GM12878 (cell line): ENCODE measurements around the gene CENPX. TPM values are rescaled to one million over a fixed set of nuclear protein-coding genes. Genes with fewer than 3 reads are reported as not detected.

Source experiments
- ATAC-seq: fragments of 200-7000 bp; cut with Tn5 transposase; 3 replicates; pipeline ENCODE4 v1.9.1; 2020; ENCODE audit warnings: mild to moderate bottlenecking, moderate library complexity
- BruUV-seq: library from RNA; stranded (reverse); fragments of 400-500 nt; replicated peaks from 2 replicates; lab custom pipeline; 2021; lab: Mats Ljungman, UMichigan
- CTCF ChIA-PET: fragments of 300-600 bp; sonication (Branson Sonifier 250); formaldehyde crosslinking; extraction: SDS; loops from one replicate; lab custom pipeline; 2021; ENCODE audit warnings: inconsistent platforms; lab: Yijun Ruan, JAX
- POLR2A ChIA-PET: fragments of 350-600 bp; formaldehyde crosslinking; extraction: SDS; loops from one replicate; lab custom pipeline; 2021; ENCODE audit warnings: inconsistent platforms; lab: Charles Lee
- RAD21 ChIA-PET: fragments of 300-600 bp; sonication (Branson Sonifier 250); formaldehyde crosslinking; loops from one replicate; lab custom pipeline; 2023; ENCODE audit warnings: antibody characterized with exemption; ENCODE audit not compliant: unreplicated experiment; lab: Charles Lee
- SMC1A ChIA-PET: fragments of 300-600 bp; sonication (Branson Sonifier 250); formaldehyde crosslinking; loops from one replicate; lab custom pipeline; 2023; ENCODE audit not compliant: unreplicated experiment, uncharacterized antibody; lab: Charles Lee
- DNase-seq: peaks from one replicate; pipeline ENCODE4 v3.0.0-alpha.2; 2011; ENCODE audit warnings: low read depth, low spot score
- FAIRE-seq: peaks from 3 replicates; lab custom pipeline; 2011; peaks lifted over from hg19 to GRCh38; lab: Jason Lieb, UNC
- H2AFZ ChIP-seq: 2 replicates; pipeline ENCODE4 v1.6.0; 2011; ENCODE audit warnings: low read depth, low read length, control low read depth; ENCODE audit not compliant: control insufficient read depth
- H3K27ac ChIP-seq: 2 replicates; pipeline ENCODE4 v1.5.1; 2011; ENCODE audit warnings: control low read depth; ENCODE audit not compliant: control insufficient read depth, insufficient read depth
- H3K27me3 ChIP-seq, 2 experiments: replicated peaks in 1 of 2; 2 replicates each; pipeline versions ENCODE4 v1.6.0 to v1.6.1; 2011; ENCODE audit warnings: low read length in 1 of 2; ENCODE audit not compliant: control insufficient read depth in 2 of 2, insufficient read depth in 2 of 2
- H3K36me3 ChIP-seq, 2 experiments: 2 replicates each; pipeline ENCODE4 v1.5.1; 2011; ENCODE audit warnings: low read length in 1 of 2; ENCODE audit not compliant: control insufficient read depth in 2 of 2, insufficient read depth in 2 of 2
- H3K4me1 ChIP-seq: 2 replicates; pipeline ENCODE4 v1.6.1; 2011; ENCODE audit warnings: mild to moderate bottlenecking, low read length, moderate library complexity, mixed read lengths; ENCODE audit not compliant: control insufficient read depth, insufficient read depth
- H3K4me2 ChIP-seq: 2 replicates; pipeline ENCODE4 v1.6.0; 2011; ENCODE audit warnings: control low read depth; ENCODE audit not compliant: control insufficient read depth, insufficient read depth
- H3K4me3 ChIP-seq: fragments of 200-600 bp; sonication (generic); 2 replicates; pipeline ENCODE4 v1.5.1; 2016
- H3K79me2 ChIP-seq: 2 replicates; pipeline ENCODE4 v1.6.0; 2011; ENCODE audit warnings: low read length; ENCODE audit not compliant: control insufficient read depth, insufficient read depth
- H3K9ac ChIP-seq: 2 replicates; pipeline ENCODE4 v1.8.0; 2011; ENCODE audit warnings: low read length, control low read depth, mixed read lengths; ENCODE audit not compliant: control insufficient read depth, insufficient read depth
- H3K9me3 ChIP-seq: replicated peaks from 3 replicates; pipeline ENCODE4 v1.5.1; 2011; ENCODE audit warnings: mild to moderate bottlenecking, low read length; ENCODE audit not compliant: control insufficient read depth, insufficient read depth
- H4K20me1 ChIP-seq: 2 replicates; pipeline ENCODE4 v1.6.0; 2011; ENCODE audit not compliant: control insufficient read depth, insufficient read depth
- BHLHE40 ChIP-seq, 2 experiments: fragments of 450-650 bp in 1 of 2; IDR thresholded peaks; 2 replicates each; pipeline ENCODE4 v1.6.1; 2011 to 2017; ENCODE audit warnings: low read depth in 2 of 2, borderline replicate concordance in 1 of 2, improper control_type of control experiment in 1 of 2, low read length in 1 of 2, mild to moderate bottlenecking in 1 of 2
- CREB1 ChIP-seq: IDR thresholded peaks from 2 replicates; pipeline ENCODE4 v1.6.1; 2012; ENCODE audit warnings: low read depth, mild to moderate bottlenecking, inconsistent platforms
- EGR1 ChIP-seq, 2 experiments: IDR thresholded peaks; 1 replicate in 1 of 2; 2 replicates in 1 of 2; pipeline ENCODE4 v1.6.1; 2011 to 2012; ENCODE audit warnings: low read depth in 2 of 2, low read length in 2 of 2, borderline replicate concordance in 1 of 2, mild to moderate bottlenecking in 1 of 2, moderate library complexity in 1 of 2
- ESRRA ChIP-seq: IDR thresholded peaks from 2 replicates; pipeline ENCODE4 v1.6.1; 2012; ENCODE audit warnings: mild to moderate bottlenecking, low read length, improper control_type of control experiment
- HDAC6 ChIP-seq: fragments of 200-600 bp; sonication (generic); IDR thresholded peaks from one replicate; pipeline ENCODE4 v1.8.0; 2017; ENCODE audit warnings: antibody characterized with exemption; ENCODE audit not compliant: unreplicated experiment
- IKZF1 ChIP-seq: fragments of 450-650 bp; conservative IDR thresholded peaks from 2 replicates; pipeline ENCODE4 v1.6.1; 2017; ENCODE audit warnings: antibody characterized with exemption, mild to moderate bottlenecking
- KLF5 ChIP-seq: fragments of 450-650 bp; IDR thresholded peaks from 2 replicates; pipeline ENCODE4 v1.6.1; 2014; ENCODE audit warnings: mild to moderate bottlenecking; ENCODE audit not compliant: partially characterized antibody
- MEF2A ChIP-seq: IDR thresholded peaks from 2 replicates; pipeline ENCODE4 v1.6.1; 2011; ENCODE audit warnings: low read depth, mild to moderate bottlenecking, low read length, moderate library complexity; ENCODE audit not compliant: insufficient read depth
- NBN ChIP-seq: fragments of 450-650 bp; IDR thresholded peaks from 2 replicates; pipeline ENCODE4 v1.6.1; 2016
- NR2C2 ChIP-seq: IDR thresholded peaks from 2 replicates; pipeline ENCODE4 v1.6.1; 2011; ENCODE audit warnings: borderline replicate concordance, low read depth; ENCODE audit not compliant: control insufficient read depth, insufficient read length
- POLR2A ChIP-seq: IDR thresholded peaks from 2 replicates; pipeline ENCODE4 v1.6.1; 2011; ENCODE audit warnings: low read depth, mild to moderate bottlenecking, low read length
- SIN3A ChIP-seq: IDR thresholded peaks from 2 replicates; pipeline ENCODE4 v1.6.1; 2012; ENCODE audit warnings: low read depth, low read length, improper control_type of control experiment
- SMARCA5 ChIP-seq: fragments of 450-650 bp; IDR thresholded peaks from 2 replicates; pipeline ENCODE4 v1.6.1; 2017; ENCODE audit warnings: mild to moderate bottlenecking
- SMC3 ChIP-seq: IDR thresholded peaks from 2 replicates; pipeline ENCODE4 v1.6.1; 2011; ENCODE audit warnings: low read length, improper control_type of control experiment, borderline replicate concordance
- SP1 ChIP-seq: IDR thresholded peaks from one replicate; pipeline ENCODE4 v1.6.1; 2011; ENCODE audit warnings: low read depth, low read length
- WGBS: methylation state at CpG from one replicate; pipeline ENCODE4 v1.1.6; 2016; ENCODE audit warnings: low lambda C conversion rate; ENCODE audit not compliant: insufficient replicate concordance, insufficient coverage; ENCODE audit errors: missing lambda C conversion rate; 5-methylcytosine and 5-hydroxymethylcytosine counted together
- in situ Hi-C: fragments of 300-500 bp; cut with MboI; formaldehyde crosslinking; loops from 9 replicates; pipeline ENCODE4 v1.14.3; 2018; ENCODE audit warnings: mixed read lengths
- intact Hi-C: fragments of 100-400 bp; cut with micrococcal nuclease; formaldehyde crosslinking; loops from one replicate; pipeline ENCODE4 v1.14.2; 2022; ENCODE audit not compliant: unreplicated experiment
- polyA plus RNA-seq, 11 experiments: library from polyadenylated mRNA; depleted of rRNA in 4 of 11; unstranded in 6 of 11; stranded (reverse) in 5 of 11; fragments of >200 nt; fragmentation: Nextera tagmentation in 4 of 11; fragmentation: Illumina TruSeq in 1 of 11; extraction: Ambion mirVana in 4 of 11; extraction: Trizol in 1 of 11; gene quantifications; 1 replicate in 1 of 11; 2 replicates in 10 of 11; pipeline versions ENCODE4 v1.2.1 to v1.2.3, GENCODE V29; 2011 to 2016; ENCODE audit warnings: inconsistent platforms in 2 of 11, missing spikeins in 2 of 11, low read depth in 1 of 11
- total RNA-seq, 4 experiments: library from RNA; depleted of rRNA in 3 of 4; stranded (reverse); fragments of >200 nt in 3 of 4; fragmentation: Illumina TruSeq in 1 of 4; extraction: Trizol in 1 of 4; gene quantifications; 2 replicates each; pipeline versions ENCODE4 v1.2.1 to v1.2.3, GENCODE V29; 2013 to 2021
- TF ChIP-seq, protein P1 (sequence below): fragments of 450-650 bp; IDR thresholded peaks from 2 replicates; pipeline ENCODE4 v1.6.1; 2017; ENCODE audit warnings: mild to moderate bottlenecking
- TF ChIP-seq, protein P2 (sequence below), 3 experiments: IDR thresholded peaks in 2 of 3; conservative IDR thresholded peaks in 1 of 3; 2 replicates each; pipeline ENCODE4 v1.5.1; 2011; ENCODE audit warnings: low read depth in 3 of 3, low read length in 3 of 3, mild to moderate bottlenecking in 3 of 3, control low read depth in 2 of 3, moderate library complexity in 2 of 3, inconsistent platforms in 1 of 3, mixed read lengths in 1 of 3; ENCODE audit not compliant: control insufficient read depth in 2 of 3, insufficient read depth in 1 of 3; ENCODE audit errors: extremely low read depth in 1 of 3

The CENPX gene
- total and polyA plus RNA-seq, 10 of the 15 experiments (the other 5 are each of a cell fraction or from before 2014, with no cell fraction given) = 11.7 to 182 (median 71.9) TPM

DNA sequence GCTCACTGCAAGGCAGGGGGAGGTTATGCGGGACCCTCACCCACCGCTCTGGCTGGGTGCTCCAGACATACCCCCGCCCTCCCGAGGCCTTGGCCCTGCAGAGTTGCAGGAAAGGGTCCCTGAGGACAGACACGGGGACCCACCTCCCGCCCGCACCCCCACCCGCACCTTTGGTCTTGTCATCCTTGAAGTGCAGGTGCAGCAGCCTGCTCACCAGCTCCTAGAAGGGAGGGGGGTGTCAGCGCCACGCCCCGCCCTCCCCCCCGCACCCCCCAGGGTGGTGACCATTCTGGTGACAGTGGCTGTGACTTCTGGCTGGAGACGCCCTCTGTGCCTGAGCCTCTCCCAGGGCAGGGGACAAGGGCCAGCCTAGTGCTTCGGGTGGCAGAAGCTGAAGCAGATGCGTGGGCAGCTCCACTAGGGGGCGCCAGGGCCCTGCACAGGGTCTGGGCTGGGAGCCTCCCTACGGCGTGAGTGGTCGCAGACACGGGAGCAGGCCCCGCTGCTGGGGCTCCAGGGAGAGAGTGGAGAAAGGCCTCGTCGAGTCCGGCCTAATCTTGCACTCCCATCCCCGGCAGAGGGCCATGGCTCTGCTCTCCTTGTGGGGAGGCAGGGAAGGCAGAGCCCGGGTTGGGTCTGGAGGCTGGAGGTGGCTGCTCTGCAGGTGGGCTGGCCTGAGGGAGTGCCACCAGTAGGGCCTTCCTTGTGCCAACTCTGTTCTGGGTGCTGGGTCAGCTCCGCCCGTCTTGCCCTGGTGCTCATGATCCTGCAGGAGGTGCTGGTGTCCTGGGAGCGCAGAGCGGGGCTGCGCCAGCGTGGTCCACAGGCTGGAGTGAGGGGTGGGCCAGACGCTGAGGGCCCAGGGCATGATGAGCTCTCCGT, 2.7 kb downstream of the CENPX start:
- RAD21 ChIA-PET = interaction anchor here (0.5 to 4.4 kb wide), 9 partner anchors 10 to 97 kb away, joined by 3 to 68 read pairs (median 4); partner anchors contain the start of gene NOTUM
- Histone ChIP-seq H3K4me1 (peaks cover 14% of the 10 kb centered on the region), H3K9me3 (no peaks in the 10 kb centered on the region), H3K4me3 (no peak overlapping the region), H3K4me2 (0 out of 2 replicates have a peak overlapping the region, but pooled peaks have one; percentile 42), H3K9ac (no peak overlapping the region), H4K20me1 (no peaks in the 10 kb centered on the region), H3K27me3 (no peaks in the 10 kb centered on the region), H2AFZ (no peak overlapping the region), H3K27ac (no peak overlapping the region), H3K79me2 (peaks cover 26% of the 10 kb centered on the region), H3K36me3 (no peaks in the 10 kb centered on the region; a peak in 2 of 4 replicates)
- SMC1A ChIA-PET = interaction anchor here (1.1 kb wide), 1 partner anchor 60 kb away, joined by 4 read pairs; no protein-coding TSS in a partner anchor
- intact Hi-C loops = loop anchor here (1.0 to 5.0 kb wide), 2 partner anchors 134 to 158 kb away; partner anchors contain the start of gene P4HB
- BruUV-seq = no TSS peak
- in situ Hi-C loops = no loop called here
- CTCF ChIA-PET = interaction anchor here (0.6 to 5.0 kb wide), 21 partner anchors 8 to 285 kb away, joined by 3 to 89 read pairs (median 4); partner anchors contain the start of genes DCXR and NOTUM
- WGBS = 58% methylated on average over 30 of the region's 34 CpGs
- FAIRE-seq (no peak), ATAC-seq (peak; percentile 22), DNase-seq (no peak)
- POLR2A ChIA-PET = interaction anchor here (0.6 to 1.0 kb wide), 3 partner anchors 18 to 86 kb away, joined by 3 to 7 read pairs (median 4); partner anchors contain the start of gene DCXR
- TF ChIP-seq HDAC6 = no peak
- TF ChIP-seq SIN3A = no peak
- TF ChIP-seq, protein P1, sequence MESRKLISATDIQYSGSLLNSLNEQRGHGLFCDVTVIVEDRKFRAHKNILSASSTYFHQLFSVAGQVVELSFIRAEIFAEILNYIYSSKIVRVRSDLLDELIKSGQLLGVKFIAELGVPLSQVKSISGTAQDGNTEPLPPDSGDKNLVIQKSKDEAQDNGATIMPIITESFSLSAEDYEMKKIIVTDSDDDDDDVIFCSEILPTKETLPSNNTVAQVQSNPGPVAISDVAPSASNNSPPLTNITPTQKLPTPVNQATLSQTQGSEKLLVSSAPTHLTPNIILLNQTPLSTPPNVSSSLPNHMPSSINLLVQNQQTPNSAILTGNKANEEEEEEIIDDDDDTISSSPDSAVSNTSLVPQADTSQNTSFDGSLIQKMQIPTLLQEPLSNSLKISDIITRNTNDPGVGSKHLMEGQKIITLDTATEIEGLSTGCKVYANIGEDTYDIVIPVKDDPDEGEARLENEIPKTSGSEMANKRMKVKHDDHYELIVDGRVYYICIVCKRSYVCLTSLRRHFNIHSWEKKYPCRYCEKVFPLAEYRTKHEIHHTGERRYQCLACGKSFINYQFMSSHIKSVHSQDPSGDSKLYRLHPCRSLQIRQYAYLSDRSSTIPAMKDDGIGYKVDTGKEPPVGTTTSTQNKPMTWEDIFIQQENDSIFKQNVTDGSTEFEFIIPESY = peak; percentile 72; the same call in 1 of the 2 replicates
- 0 out of 3 replicates have a peak, but pooled peaks of 1 of the 2 experiments have one; percentile 32 for TF ChIP-seq EGR1 (IDR thresholded peaks at IDR 0.05; ENCODE audit: borderline replicate concordance in 1 of 2, low read depth in 2 of 2, low read length in 2 of 2)
- no peak for TF ChIP-seq SP1
- TF ChIP-seq POLR2A = 0 out of 2 replicates have a peak, but pooled peaks have one; percentile 27
- TF ChIP-seq NR2C2 = no peak
- peak; percentile 38; the same call in 1 of the 2 replicates for TF ChIP-seq SMC3
- 0 out of 2 replicates have a peak, but pooled peaks have one; percentile 57 for TF ChIP-seq SMARCA5
- no peak for TF ChIP-seq MEF2A
- TF ChIP-seq CREB1 = peak; percentile 46; the same call in 1 of the 2 replicates
- TF ChIP-seq BHLHE40 (IDR thresholded peaks at IDR 0.05; ENCODE audit: borderline replicate concordance in 1 of 2, low read depth in 2 of 2, low read length in 1 of 2) = 0 out of 4 replicates have a peak, but pooled peaks of 1 of the 2 experiments have one; percentile 10
- no peak for TF ChIP-seq KLF5
- TF ChIP-seq NBN = no peak
- no peak for TF ChIP-seq ESRRA
- TF ChIP-seq, protein P2, sequence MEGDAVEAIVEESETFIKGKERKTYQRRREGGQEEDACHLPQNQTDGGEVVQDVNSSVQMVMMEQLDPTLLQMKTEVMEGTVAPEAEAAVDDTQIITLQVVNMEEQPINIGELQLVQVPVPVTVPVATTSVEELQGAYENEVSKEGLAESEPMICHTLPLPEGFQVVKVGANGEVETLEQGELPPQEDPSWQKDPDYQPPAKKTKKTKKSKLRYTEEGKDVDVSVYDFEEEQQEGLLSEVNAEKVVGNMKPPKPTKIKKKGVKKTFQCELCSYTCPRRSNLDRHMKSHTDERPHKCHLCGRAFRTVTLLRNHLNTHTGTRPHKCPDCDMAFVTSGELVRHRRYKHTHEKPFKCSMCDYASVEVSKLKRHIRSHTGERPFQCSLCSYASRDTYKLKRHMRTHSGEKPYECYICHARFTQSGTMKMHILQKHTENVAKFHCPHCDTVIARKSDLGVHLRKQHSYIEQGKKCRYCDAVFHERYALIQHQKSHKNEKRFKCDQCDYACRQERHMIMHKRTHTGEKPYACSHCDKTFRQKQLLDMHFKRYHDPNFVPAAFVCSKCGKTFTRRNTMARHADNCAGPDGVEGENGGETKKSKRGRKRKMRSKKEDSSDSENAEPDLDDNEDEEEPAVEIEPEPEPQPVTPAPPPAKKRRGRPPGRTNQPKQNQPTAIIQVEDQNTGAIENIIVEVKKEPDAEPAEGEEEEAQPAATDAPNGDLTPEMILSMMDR (IDR thresholded peaks at IDR 0.05 in 2 of 3, conservative IDR thresholded peaks at IDR 0.05 in 1 of 3; ENCODE audit: control insufficient read depth in 2 of 3, extremely low read depth in 1 of 3, insufficient read depth in 1 of 3, low read depth in 3 of 3, low read length in 3 of 3) = peak; percentile 66 to 87 (median 78)
- peak; percentile 13; the same call in 1 of the 2 replicates for TF ChIP-seq IKZF1
